Measurements from ENCODE around the gene DHX32. TPM values are rescaled to one million over a fixed set of nuclear protein-coding genes. Genes with fewer than 3 reads are reported as not detected.
"Not testable (repeated sequence)": the region's sequence is repeated elsewhere in the genome, so short reads cannot be mapped to it uniquely, and the experiment has no call there.

DHX32 gene, protein sequence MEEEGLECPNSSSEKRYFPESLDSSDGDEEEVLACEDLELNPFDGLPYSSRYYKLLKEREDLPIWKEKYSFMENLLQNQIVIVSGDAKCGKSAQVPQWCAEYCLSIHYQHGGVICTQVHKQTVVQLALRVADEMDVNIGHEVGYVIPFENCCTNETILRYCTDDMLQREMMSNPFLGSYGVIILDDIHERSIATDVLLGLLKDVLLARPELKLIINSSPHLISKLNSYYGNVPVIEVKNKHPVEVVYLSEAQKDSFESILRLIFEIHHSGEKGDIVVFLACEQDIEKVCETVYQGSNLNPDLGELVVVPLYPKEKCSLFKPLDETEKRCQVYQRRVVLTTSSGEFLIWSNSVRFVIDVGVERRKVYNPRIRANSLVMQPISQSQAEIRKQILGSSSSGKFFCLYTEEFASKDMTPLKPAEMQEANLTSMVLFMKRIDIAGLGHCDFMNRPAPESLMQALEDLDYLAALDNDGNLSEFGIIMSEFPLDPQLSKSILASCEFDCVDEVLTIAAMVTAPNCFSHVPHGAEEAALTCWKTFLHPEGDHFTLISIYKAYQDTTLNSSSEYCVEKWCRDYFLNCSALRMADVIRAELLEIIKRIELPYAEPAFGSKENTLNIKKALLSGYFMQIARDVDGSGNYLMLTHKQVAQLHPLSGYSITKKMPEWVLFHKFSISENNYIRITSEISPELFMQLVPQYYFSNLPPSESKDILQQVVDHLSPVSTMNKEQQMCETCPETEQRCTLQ
- total RNA-seq = 10 to 100 TPM; 64.0 to 86.3 TPM

- H3K4me1 ChIP-seq = no peaks in the 10 kb centered on the region
- no peak within 1 kb of the TSS for H3K9ac ChIP-seq (ENCODE audit: low read depth in 2 of 2, low read length in 2 of 2)
- no peak for TF ChIP-seq CTCF (IDR thresholded peaks at IDR 0.05)
- H3K27me3 ChIP-seq = no peaks in the 10 kb centered on the region
- intact Hi-C loops (cut with DNase I) = no loop called here
- no peak for DNase-seq
- H3K4me3 ChIP-seq = no peak within 1 kb of the TSS
- no peak within 1 kb of the TSS for H3K27ac ChIP-seq
- H3K9me3 ChIP-seq = no peaks in the 10 kb centered on the region
- H3K36me3 ChIP-seq = peaks cover 4% of the 10 kb centered on the region
Measured at GRCh38 chr10:125881192-125881591, at the start of gene DHX32. Gene DHX32 (minus strand): TSS chr10:125881292. CDS start chr10:125880824, 468 bp downstream.

DNA sequence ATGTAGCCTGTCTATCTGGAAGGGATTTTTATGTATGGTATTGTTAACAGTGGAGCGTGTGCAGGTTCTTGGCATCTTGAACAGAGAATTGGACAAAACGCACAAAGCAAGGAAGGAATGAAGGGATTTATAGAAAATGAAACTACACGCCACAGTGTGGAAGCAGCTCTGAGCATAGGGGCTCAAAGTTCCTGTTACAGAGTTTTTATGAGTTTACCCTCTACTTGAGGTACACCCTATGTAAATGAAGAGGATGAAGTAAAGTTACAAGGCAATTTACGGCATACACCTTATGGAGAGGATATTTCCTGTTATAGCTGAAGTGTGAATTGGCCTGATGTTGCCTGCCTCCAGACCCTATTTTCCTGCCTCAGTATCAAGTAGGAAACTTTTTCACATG is 48.5 kb upstream of the DHX32 start:
- no peak for DNase-seq
- H3K27ac ChIP-seq = peak overlapping the region; percentile 62

DNA sequence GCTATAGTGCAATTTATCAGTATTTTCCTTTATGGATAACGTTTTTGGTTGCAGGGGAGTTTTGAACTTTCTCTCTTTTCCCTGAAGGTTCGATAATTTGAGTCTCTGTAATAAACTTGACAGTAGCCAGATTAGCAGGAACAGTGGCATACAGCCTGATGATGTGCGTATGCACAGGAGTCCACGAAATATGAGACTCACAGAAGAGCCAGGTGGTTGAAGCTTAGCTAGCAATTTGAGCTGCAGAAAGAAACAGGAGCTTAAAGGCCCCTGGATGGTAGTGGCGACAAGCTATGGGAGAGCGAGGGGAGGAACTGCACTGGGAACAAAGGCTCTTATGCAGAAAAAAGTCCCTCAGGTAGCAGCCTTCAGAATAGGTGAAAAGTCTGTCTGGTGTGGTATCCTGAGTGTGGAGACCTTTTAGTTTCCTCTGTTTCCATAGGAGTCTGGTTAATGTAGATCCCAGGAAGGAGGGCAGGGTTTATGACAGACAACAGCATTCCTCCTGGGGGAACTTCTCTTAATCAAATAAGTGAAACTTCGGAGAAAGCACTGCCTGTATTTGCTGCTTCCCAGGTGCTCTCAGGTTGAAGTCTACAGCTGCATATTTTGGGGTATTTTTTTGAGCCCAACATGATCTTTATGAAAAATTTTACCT is 48.0 kb upstream of the DHX32 start:
- Histone ChIP-seq H3K27me3 (no peaks in the 10 kb centered on the region), H3K27ac (peak overlapping the region; percentile 62), H3K4me3 (no peak overlapping the region), H3K9me3 (no peaks in the 10 kb centered on the region), H3K4me1 (peaks cover 4% of the 10 kb centered on the region), H3K9ac (ENCODE audit: low read depth in 2 of 2, low read length in 2 of 2) (peak overlapping the region in 1 of 2 donors; percentile 52), H3K36me3 (no peaks in the 10 kb centered on the region)
- TF ChIP-seq CTCF (IDR thresholded peaks at IDR 0.05) = no peak
- intact Hi-C loops (cut with DNase I) = no loop called here
- no peak for DNase-seq

More for the DNA sequence above, 48.5 kb upstream of the DHX32 start:
- intact Hi-C loops (cut with DNase I) = loop anchor here (5.0 kb wide), 1 partner anchor 57 kb away; no protein-coding TSS in a partner anchor
- no peak for TF ChIP-seq CTCF (IDR thresholded peaks at IDR 0.05)
- peak overlapping the region in 1 of 2 donors; percentile 52 for H3K9ac ChIP-seq (ENCODE audit: low read depth in 2 of 2, low read length in 2 of 2)
- H3K36me3 ChIP-seq = no peaks in the 10 kb centered on the region
- no peak overlapping the region for H3K4me3 ChIP-seq
- H3K9me3 ChIP-seq = no peaks in the 10 kb centered on the region
- H3K4me1 ChIP-seq = peaks cover 4% of the 10 kb centered on the region
- H3K27me3 ChIP-seq = no peaks in the 10 kb centered on the region

DNA sequence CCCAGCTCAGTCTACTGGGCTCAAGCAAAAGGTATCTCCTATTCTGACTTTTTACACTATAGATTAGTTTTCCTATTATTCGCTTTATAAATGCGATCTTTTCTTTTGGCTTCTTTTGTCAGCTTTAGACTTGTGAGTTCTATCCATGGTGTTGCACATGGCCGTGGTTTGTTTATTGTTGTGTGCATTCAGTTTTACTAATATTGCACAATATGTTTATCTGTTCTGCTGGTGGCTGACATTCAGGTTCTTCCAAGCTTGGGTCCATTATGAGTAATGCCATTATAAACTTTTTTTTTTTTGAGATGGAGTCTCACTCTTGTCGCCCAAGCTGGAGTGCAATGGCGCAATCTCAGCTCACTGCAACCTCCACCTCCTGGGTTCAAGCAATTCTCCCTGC is 46.2 kb upstream of the DHX32 start:
- H3K4me3 ChIP-seq; H3K27me3 ChIP-seq; H3K36me3 ChIP-seq; DNase-seq; H3K27ac ChIP-seq; H3K4me1 ChIP-seq; H3K9me3 ChIP-seq; H3K9ac ChIP-seq (ENCODE audit: low read depth in 2 of 2, low read length in 2 of 2); intact Hi-C loops (cut with DNase I): not testable (repeated sequence)

DNA sequence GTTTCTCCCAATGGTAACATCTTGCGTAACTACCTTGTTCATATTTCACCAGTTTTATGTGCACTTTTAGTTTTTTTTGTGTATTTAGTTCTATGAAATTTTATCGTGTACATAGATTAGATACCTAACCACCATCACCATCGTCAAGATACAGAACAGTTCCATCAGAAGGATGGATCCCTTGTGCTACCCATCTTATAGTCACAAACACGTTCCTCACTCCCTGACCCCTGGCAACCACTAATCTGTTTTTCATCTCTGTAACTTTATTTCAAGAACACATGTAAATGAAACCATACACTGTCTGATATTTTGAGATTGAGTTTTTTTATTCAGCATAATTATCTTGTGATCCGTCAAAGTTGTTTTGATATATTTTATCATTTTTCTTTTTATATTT is 45.2 kb upstream of the DHX32 start:
- Histone ChIP-seq H3K4me3 (no peak overlapping the region), H3K27me3 (no peaks in the 10 kb centered on the region), H3K9ac (ENCODE audit: low read depth in 2 of 2, low read length in 2 of 2) (no peak overlapping the region), H3K9me3 (no peaks in the 10 kb centered on the region), H3K27ac (no peak overlapping the region), H3K4me1 (peaks cover 4% of the 10 kb centered on the region), H3K36me3 (no peaks in the 10 kb centered on the region)
- intact Hi-C loops (cut with DNase I) = no loop called here
- TF ChIP-seq CTCF (IDR thresholded peaks at IDR 0.05) = no peak
- DNase-seq = no peak

Measured in colonic mucosa (tissue), 4 donors.